ENCODE results near the gene GDPD5. TPM values are rescaled to one million over a fixed set of nuclear protein-coding genes. Genes with fewer than 3 reads are reported as not detected.

GDPD5 gene
- total and polyA plus RNA-seq, 9 of the 15 experiments (the other 6 are each of a cell fraction or from before 2014, with no cell fraction given), result 0.32 to 27.3 (median 8.0) TPM

- TF ChIP-seq GTF2A2 (tag; IDR thresholded peaks at IDR 0.05), result no peak
- TF ChIP-seq ZBTB17 (CRISPR knock-in tag; IDR thresholded peaks at IDR 0.05), result no peak
- TF ChIP-seq ZNF589 (CRISPR knock-in tag; IDR thresholded peaks at IDR 0.05; ENCODE audit: low read depth), result peak; percentile 2; the same call in 1 of the 2 replicates
- TF ChIP-seq, protein P1, sequence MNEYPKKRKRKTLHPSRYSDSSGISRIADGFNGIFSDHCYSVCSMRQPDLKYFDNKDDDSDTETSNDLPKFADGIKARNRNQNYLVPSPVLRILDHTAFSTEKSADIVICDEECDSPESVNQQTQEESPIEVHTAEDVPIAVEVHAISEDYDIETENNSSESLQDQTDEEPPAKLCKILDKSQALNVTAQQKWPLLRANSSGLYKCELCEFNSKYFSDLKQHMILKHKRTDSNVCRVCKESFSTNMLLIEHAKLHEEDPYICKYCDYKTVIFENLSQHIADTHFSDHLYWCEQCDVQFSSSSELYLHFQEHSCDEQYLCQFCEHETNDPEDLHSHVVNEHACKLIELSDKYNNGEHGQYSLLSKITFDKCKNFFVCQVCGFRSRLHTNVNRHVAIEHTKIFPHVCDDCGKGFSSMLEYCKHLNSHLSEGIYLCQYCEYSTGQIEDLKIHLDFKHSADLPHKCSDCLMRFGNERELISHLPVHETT (CRISPR knock-in tag; conservative IDR thresholded peaks at IDR 0.05 in 1 of 2, IDR thresholded peaks at IDR 0.05 in 1 of 2), result no peak
- TF ChIP-seq ETS2 (tag; IDR thresholded peaks at IDR 0.05; ENCODE audit: borderline replicate concordance, poor library complexity, severe bottlenecking), result no peak
- TF ChIP-seq KAT7 (CRISPR knock-in tag; IDR thresholded peaks at IDR 0.05; ENCODE audit: borderline replicate concordance), result 0 out of 2 replicates have a peak, but pooled peaks have one; percentile 84
- no peak for TF ChIP-seq PCBP1 (IDR thresholded peaks at IDR 0.05; ENCODE audit: low read depth, low read length, poor library complexity, severe bottlenecking)
- TF ChIP-seq, protein P2, sequence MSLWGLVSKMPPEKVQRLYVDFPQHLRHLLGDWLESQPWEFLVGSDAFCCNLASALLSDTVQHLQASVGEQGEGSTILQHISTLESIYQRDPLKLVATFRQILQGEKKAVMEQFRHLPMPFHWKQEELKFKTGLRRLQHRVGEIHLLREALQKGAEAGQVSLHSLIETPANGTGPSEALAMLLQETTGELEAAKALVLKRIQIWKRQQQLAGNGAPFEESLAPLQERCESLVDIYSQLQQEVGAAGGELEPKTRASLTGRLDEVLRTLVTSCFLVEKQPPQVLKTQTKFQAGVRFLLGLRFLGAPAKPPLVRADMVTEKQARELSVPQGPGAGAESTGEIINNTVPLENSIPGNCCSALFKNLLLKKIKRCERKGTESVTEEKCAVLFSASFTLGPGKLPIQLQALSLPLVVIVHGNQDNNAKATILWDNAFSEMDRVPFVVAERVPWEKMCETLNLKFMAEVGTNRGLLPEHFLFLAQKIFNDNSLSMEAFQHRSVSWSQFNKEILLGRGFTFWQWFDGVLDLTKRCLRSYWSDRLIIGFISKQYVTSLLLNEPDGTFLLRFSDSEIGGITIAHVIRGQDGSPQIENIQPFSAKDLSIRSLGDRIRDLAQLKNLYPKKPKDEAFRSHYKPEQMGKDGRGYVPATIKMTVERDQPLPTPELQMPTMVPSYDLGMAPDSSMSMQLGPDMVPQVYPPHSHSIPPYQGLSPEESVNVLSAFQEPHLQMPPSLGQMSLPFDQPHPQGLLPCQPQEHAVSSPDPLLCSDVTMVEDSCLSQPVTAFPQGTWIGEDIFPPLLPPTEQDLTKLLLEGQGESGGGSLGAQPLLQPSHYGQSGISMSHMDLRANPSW (CRISPR knock-in tag; IDR thresholded peaks at IDR 0.05), result no peak
- no peak for TF ChIP-seq ZNF347 (CRISPR knock-in tag; IDR thresholded peaks at IDR 0.05; ENCODE audit: low read depth)
- no peak for TF ChIP-seq DNMT1 (IDR thresholded peaks at IDR 0.05)
- no peak for TF ChIP-seq ZNF174 (CRISPR knock-in tag; IDR thresholded peaks at IDR 0.05)
- TF ChIP-seq CBFA2T2 (conservative IDR thresholded peaks at IDR 0.05), result no peak
- TF ChIP-seq HDGF (IDR thresholded peaks at IDR 0.05), result no peak
- TF ChIP-seq ZNF436 (CRISPR knock-in tag; IDR thresholded peaks at IDR 0.05), result no peak
- no peak for TF ChIP-seq JUNB (CRISPR knock-in tag; conservative IDR thresholded peaks at IDR 0.05)
- TF ChIP-seq RAD51 (IDR thresholded peaks at IDR 0.05; ENCODE audit: borderline replicate concordance, low read depth), result no peak
- TF ChIP-seq ADNP (tag; IDR thresholded peaks at IDR 0.05), result peak; percentile 84
- TF ChIP-seq RBM34 (IDR thresholded peaks at IDR 0.05; ENCODE audit: borderline replicate concordance, insufficient read depth, low read length), result no peak
- TF ChIP-seq ZNF232 (CRISPR knock-in tag; IDR thresholded peaks at IDR 0.05), result no peak
- no peak for TF ChIP-seq ZFP30 (CRISPR knock-in tag; IDR thresholded peaks at IDR 0.05; ENCODE audit: borderline replicate concordance)
- no peak for TF ChIP-seq ZKSCAN1 (IDR thresholded peaks at IDR 0.05; ENCODE audit: low read depth, low read length)
- peak; percentile 39 for TF ChIP-seq ARID1B (IDR thresholded peaks at IDR 0.05)
- no peak for TF ChIP-seq CC2D1A (IDR thresholded peaks at IDR 0.05)
Measured at GRCh38 chr11:75536786-75537641, 11.3 kb upstream of the GDPD5 start (continued).
